Bronchial epithelial cell (primary cell): ENCODE data around the gene TGFB1I1. TPM values are rescaled to one million over a fixed set of nuclear protein-coding genes. Genes with fewer than 3 reads are reported as not detected.

Experiments used
- DNase-seq: peaks from one replicate; pipeline ENCODE4 v3.0.0-alpha.2; 2010; ENCODE audit warnings: low read depth
- FAIRE-seq: peaks from 2 replicates; lab custom pipeline; 2011; peaks lifted over from hg19 to GRCh38; lab: Jason Lieb, UNC
- H3K27me3 ChIP-seq: 2 replicates; pipeline ENCODE4 v1.5.1; 2011; ENCODE audit warnings: low read length; ENCODE audit not compliant: control insufficient read depth, insufficient read depth
- H3K36me3 ChIP-seq: 2 replicates; pipeline ENCODE4 v1.5.1; 2011; ENCODE audit warnings: low read length; ENCODE audit not compliant: control insufficient read depth, insufficient read depth
- H3K4me3 ChIP-seq: 2 replicates; pipeline ENCODE4 v1.5.1; 2011; ENCODE audit warnings: mild to moderate bottlenecking, low read depth, low read length, control low read depth
- CTCF ChIP-seq: IDR thresholded peaks from 2 replicates; pipeline ENCODE4 v1.5.1; 2011; ENCODE audit warnings: mild to moderate bottlenecking, moderate library complexity, low read length, control low read depth, inconsistent platforms; ENCODE audit not compliant: insufficient read depth, severe bottlenecking
- total RNA-seq: library from RNA; depleted of rRNA; stranded (reverse); fragments of >200 nt; gene quantifications from 2 replicates; pipeline ENCODE4 v1.2.1, GENCODE V29; 2014

Gene TGFB1I1
- total RNA-seq, 1 donor from 2014 or later, result 1.6 TPM

GRCh38 chr16:31428638-31429247, 43.2 kb upstream of the TGFB1I1 start:
- TF ChIP-seq CTCF, result no peak
- Histone ChIP-seq H3K4me3 (no peak overlapping the region), H3K36me3 (no peaks in the 10 kb centered on the region), H3K27me3 (no peaks in the 10 kb centered on the region)
- DNase-seq (peak; percentile 66), FAIRE-seq (no peak)

GRCh38 chr16:31429314-31429713, 42.6 kb upstream of the TGFB1I1 start:
- Histone ChIP-seq H3K4me3 (no peak overlapping the region), H3K36me3 (no peaks in the 10 kb centered on the region), H3K27me3 (no peaks in the 10 kb centered on the region)
- DNase-seq (no peak), FAIRE-seq (no peak)
- TF ChIP-seq CTCF, result no peak

GRCh38 chr16:31429796-31430195, 42.2 kb upstream of the TGFB1I1 start:
- no peak for FAIRE-seq
- Histone ChIP-seq H3K4me3 (no peak overlapping the region), H3K27me3 (no peaks in the 10 kb centered on the region), H3K36me3 (no peaks in the 10 kb centered on the region)
- DNase-seq, result no peak
- TF ChIP-seq CTCF, result no peak

GRCh38 chr16:31430380-31431052, 41.4 kb upstream of the TGFB1I1 start:
- no peak for TF ChIP-seq CTCF
- DNase-seq, result peak; percentile 34
- Histone ChIP-seq H3K27me3 (no peaks in the 10 kb centered on the region), H3K36me3 (no peaks in the 10 kb centered on the region), H3K4me3 (no peak overlapping the region)
- FAIRE-seq, result no peak

GRCh38 chr16:31435341-31436220, 36.4 kb upstream of the TGFB1I1 start:
- no peak for DNase-seq
- Histone ChIP-seq H3K4me3 (no peak overlapping the region), H3K36me3 (no peaks in the 10 kb centered on the region), H3K27me3 (no peaks in the 10 kb centered on the region)
- TF ChIP-seq CTCF, result no peak
- no peak for FAIRE-seq
